Endothelial cell (in vitro differentiated cells): ENCODE data around the gene FAM107B. TPM values are rescaled to one million over a fixed set of nuclear protein-coding genes. Genes with fewer than 3 reads are reported as not detected.

ENCODE experiments used
- DNase-seq: peaks from one replicate; pipeline ENCODE4 v3.0.0; 2021; ENCODE audit warnings: low spot score
- H3K27ac Mint-ChIP-seq: one replicate; pipeline ENCODE4 v1.8.0; 2021; ENCODE audit warnings: mixed read lengths, inconsistent platforms; ENCODE audit not compliant: unreplicated experiment
- H3K27me3 Mint-ChIP-seq: one replicate; pipeline ENCODE4 v1.8.0; 2021; ENCODE audit warnings: mild to moderate bottlenecking, moderate library complexity, mixed read lengths, inconsistent platforms; ENCODE audit not compliant: unreplicated experiment
- H3K36me3 Mint-ChIP-seq: one replicate; pipeline ENCODE4 v1.8.0; 2021; ENCODE audit warnings: mild to moderate bottlenecking, low read depth, mixed read lengths, inconsistent platforms; ENCODE audit not compliant: unreplicated experiment
- H3K4me1 Mint-ChIP-seq: one replicate; pipeline ENCODE4 v1.8.0; 2021; ENCODE audit warnings: mild to moderate bottlenecking, mixed read lengths, inconsistent platforms; ENCODE audit not compliant: unreplicated experiment
- H3K4me3 Mint-ChIP-seq: one replicate; pipeline ENCODE4 v1.8.0; 2021; ENCODE audit warnings: mild to moderate bottlenecking, mixed read lengths, inconsistent platforms; ENCODE audit not compliant: unreplicated experiment
- H3K9me3 Mint-ChIP-seq: one replicate; pipeline ENCODE4 v1.8.0; 2021; ENCODE audit warnings: mixed read lengths, inconsistent platforms; ENCODE audit not compliant: unreplicated experiment
- CTCF ChIP-seq: fragments of 200-600 bp; sonication (generic); IDR thresholded peaks from one replicate; pipeline ENCODE4 v1.5.0; 2021; ENCODE audit warnings: antibody characterized with exemption; ENCODE audit not compliant: unreplicated experiment
- total RNA-seq: library from RNA; stranded (reverse); fragmentation: NEBNext Ultra II Directional; extraction: Animal tissue kit (Norgen Biotek cat#: 25700); gene quantifications from one replicate; pipeline ENCODE4 v1.2.1, GENCODE V29; 2021; ENCODE audit not compliant: unreplicated experiment

Gene FAM107B
- total RNA-seq, 1 donor from 2014 or later: 462 TPM

GRCh38 chr10:14535457-14536130 lies 239.1 kb downstream of the FAM107B start:
- H3K9me3 Mint-ChIP-seq: no peaks in the 10 kb centered on the region
- peak overlapping the region; percentile 47 for H3K4me3 Mint-ChIP-seq
- peaks cover 14% of the 10 kb centered on the region for H3K27me3 Mint-ChIP-seq
- H3K4me1 Mint-ChIP-seq: peaks cover 50% of the 10 kb centered on the region
- H3K36me3 Mint-ChIP-seq: peaks cover 47% of the 10 kb centered on the region
- no peak for TF ChIP-seq CTCF
- no peak for DNase-seq
- H3K27ac Mint-ChIP-seq: peak overlapping the region; percentile 64

- no peak overlapping the region for H3K4me3 Mint-ChIP-seq
- no peak for TF ChIP-seq CTCF
These were observed 240.5 kb downstream of the FAM107B start for GRCh38 chr10:14534152-14534551.

GRCh38 chr10:14533295-14533694 lies 241.4 kb downstream of the FAM107B start:
- no peak overlapping the region for H3K4me3 Mint-ChIP-seq
- peaks cover 10% of the 10 kb centered on the region for H3K27me3 Mint-ChIP-seq
- no peaks in the 10 kb centered on the region for H3K9me3 Mint-ChIP-seq
- H3K36me3 Mint-ChIP-seq: peaks cover 51% of the 10 kb centered on the region
- peaks cover 52% of the 10 kb centered on the region for H3K4me1 Mint-ChIP-seq
- DNase-seq: no peak
- H3K27ac Mint-ChIP-seq: peak overlapping the region; percentile 78
- TF ChIP-seq CTCF: no peak

More at GRCh38 chr10:14534152-14534551, 240.5 kb downstream of the FAM107B start:
- Mint-ChIP-seq H3K27me3 (peaks cover 10% of the 10 kb centered on the region), H3K9me3 (no peaks in the 10 kb centered on the region), H3K36me3 (peaks cover 51% of the 10 kb centered on the region), H3K27ac (peak overlapping the region; percentile 80), H3K4me1 (peaks cover 45% of the 10 kb centered on the region)
- no peak for DNase-seq

- H3K4me1 Mint-ChIP-seq: peaks cover 52% of the 10 kb centered on the region
- H3K36me3 Mint-ChIP-seq: peaks cover 49% of the 10 kb centered on the region
- peak overlapping the region; percentile 2 for H3K4me3 Mint-ChIP-seq
- no peak for TF ChIP-seq CTCF
- no peaks in the 10 kb centered on the region for H3K9me3 Mint-ChIP-seq
- peaks cover 10% of the 10 kb centered on the region for H3K27me3 Mint-ChIP-seq
- DNase-seq: no peak
- H3K27ac Mint-ChIP-seq: peak overlapping the region; percentile 78
These were observed 242.0 kb downstream of the FAM107B start for GRCh38 chr10:14532473-14533251.

GRCh38 chr10:14531974-14532373 lies 242.7 kb downstream of the FAM107B start:
- H3K36me3 Mint-ChIP-seq: peaks cover 48% of the 10 kb centered on the region
- H3K9me3 Mint-ChIP-seq: no peaks in the 10 kb centered on the region
- H3K4me3 Mint-ChIP-seq: peak overlapping the region; percentile 48
- H3K27me3 Mint-ChIP-seq: peaks cover 10% of the 10 kb centered on the region
- no peak for TF ChIP-seq CTCF
- H3K27ac Mint-ChIP-seq: peak overlapping the region; percentile 33
- H3K4me1 Mint-ChIP-seq: peaks cover 49% of the 10 kb centered on the region
- DNase-seq: no peak
